ENCODE measurements around the gene OPTC.

Gene OPTC

DNA sequence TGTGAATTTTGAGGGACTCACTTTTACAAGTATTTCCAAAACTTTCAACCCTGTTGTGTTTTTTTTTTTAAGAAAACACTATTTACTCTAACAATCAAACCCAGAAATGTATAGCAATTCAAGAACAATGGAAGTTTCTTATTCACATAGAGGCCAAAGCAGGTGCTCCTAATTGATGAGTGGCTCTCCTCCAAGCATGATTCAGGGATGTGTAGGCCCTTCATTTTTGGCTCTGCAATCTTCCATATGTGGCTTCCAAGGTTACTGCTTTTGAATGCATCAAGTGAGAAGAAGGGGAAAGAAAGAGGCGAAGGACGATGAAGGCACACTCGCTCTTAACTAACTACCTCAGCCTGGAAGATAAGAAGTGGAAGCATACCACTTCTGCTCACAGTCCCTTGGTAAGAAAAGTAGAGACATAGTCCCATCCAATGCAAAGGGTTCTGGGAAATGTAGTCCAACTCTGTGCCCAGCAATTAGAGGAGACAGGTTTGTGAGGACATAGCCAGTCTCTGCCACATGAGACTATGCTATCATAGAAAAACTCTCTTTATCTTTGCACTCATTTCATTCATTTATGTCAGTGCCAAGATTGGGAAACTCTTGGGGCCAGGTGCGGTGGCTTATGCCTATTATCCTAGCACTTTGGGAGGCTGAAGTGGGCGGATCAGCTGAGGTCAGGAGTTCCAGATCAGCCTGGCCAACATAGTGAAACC lies 46.0 kb downstream of the OPTC start:
- DNase-seq = no peak

DNA sequence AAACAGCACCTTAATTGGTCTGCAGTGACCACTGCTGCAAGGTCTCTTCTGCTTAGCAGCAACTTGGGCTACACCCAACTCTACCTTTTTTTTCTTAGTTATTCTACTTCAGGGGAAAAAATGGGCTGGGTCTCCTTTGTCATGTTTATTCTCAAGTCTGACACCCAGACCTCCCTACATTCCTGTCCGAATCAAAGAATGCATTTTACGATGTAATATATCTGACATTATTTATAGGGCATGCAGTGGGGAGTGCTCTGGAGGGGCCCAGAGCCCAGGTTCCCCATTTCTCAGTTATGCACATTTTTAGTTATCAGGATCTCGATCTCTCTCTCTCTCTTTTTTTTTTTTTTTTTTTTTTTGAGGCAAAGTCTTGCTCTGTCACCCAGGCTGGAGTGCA lies 50.5 kb downstream of the OPTC start:
- DNase-seq = no peak

DNA sequence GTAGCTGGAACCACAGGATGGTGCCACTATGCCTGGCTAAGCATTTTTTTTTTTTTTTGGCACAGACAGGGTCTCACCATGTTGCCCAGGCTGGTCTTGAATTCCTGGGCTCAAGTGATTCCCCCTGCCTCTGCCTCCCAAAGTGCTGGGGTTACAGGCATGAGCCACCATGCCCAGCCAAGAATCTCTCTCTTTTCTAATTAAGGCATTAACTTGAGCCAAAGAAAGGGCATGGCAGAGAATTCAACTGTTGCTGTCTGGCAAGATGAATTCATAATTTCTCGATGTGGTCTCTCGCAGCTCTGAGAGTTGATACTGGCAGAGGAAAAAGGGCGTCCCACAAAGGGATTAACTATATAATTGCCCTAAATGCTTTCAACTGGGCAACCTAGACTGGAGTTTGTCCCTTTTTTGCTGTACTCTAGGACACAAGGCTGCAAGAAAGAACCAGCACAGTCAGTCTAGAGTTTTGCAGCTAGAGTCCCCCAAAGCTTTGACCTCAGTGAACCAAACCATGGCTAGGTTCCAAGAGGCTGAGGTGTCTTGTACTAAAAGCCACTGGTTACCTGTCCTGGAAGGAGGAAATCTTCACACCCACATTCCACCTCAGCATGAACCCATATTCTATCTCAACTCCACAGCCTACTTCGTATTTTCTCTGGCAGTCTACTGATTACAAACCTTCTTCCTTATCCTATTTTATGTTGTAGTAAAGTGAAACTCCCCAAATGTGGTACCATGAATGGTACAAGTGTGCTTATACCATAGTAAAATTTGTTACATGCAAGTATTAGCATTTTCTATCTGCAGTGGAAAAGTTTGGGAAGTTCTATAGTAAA lies 51.2 kb downstream of the OPTC start:
- DNase-seq = no peak

DNA sequence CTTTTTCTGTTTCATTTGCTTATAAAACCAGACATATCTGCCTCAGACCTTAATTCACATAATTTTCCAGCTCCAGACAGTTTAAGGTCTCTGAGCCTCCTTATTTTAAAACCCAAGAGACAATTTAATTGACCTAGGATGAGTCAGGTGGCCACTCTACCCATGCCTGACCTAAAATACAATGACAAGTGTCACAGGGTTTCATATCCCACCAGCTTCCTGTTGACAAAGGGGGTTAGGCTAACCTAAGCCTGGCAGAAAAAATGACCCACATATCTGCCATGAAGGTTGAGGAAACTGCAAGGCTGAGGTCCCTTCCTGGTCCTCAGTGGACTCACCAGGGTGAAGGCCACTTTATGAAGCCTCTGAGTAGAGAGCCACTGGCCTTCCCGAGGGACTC lies 52.3 kb downstream of the OPTC start:
- DNase-seq = no peak

DNA sequence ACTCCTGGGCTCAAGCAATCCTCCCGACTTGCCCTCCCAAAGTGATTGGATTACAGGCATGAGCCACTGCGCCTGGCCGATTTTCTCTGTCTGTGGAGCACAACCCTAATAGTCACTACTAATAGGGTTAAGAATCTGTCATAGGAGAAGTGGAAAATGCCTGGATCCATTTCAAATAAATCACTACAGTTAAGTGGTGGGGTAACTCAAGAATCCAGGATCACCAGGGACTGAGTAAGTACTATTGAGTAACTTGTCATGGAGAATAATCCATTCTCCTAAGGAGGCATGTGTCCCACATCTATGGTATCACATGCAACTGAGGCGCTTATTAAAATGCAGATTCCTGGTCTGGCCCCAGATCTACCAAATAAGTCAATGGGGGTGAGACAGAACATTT lies 53.2 kb downstream of the OPTC start:
- DNase-seq = no peak

DNA sequence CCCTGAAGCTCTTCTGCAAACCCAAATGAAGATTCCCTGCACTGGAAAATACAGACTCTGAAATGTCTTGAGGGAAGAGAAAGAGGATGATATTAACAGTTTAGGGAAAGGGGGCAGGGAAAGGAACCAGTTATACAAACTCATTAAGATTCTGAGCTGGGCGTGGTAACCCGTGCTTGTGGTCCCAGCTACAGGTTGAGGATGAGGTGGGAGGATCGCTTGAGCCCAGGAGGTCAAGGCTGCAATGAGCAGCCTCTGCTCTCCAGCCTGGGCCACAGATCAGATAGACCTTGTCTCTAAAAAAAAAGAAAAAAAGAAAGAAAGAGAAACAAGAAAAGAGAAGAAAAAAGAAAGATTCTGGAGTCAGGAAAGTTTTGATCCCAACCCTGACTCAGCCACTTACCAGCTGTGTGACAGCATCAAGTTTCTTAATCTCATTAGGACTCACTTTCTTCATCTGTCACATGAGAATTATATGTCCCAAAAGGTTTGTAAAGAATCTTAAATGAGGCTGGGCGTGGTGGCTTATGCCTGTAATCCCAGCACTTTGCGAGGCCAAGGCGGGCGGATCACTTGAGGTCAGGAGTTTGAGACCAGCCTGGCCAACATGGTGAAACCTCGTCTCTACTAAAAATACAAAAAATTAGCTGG lies 53.9 kb downstream of the OPTC start:
- DNase-seq = no peak

DNA sequence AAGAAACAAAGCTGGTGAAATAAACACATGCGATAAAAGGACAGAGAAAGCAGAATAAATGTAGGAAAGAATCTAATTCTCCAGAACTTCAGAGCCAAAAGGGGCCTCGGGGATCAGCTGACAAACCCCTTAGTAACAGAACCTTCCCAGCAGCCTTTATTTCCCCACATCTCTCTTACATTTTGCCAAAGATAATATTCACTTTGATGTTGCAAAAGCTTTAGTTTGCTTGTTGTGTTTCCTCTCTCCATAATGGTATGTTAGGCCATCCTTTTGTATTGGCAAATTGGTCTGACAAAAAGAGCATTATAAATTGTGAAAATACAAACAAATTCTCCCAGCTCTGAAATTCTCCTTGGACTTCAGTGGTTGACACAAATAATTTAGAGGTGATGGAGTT lies 54.9 kb downstream of the OPTC start:
- no peak for DNase-seq

DNA sequence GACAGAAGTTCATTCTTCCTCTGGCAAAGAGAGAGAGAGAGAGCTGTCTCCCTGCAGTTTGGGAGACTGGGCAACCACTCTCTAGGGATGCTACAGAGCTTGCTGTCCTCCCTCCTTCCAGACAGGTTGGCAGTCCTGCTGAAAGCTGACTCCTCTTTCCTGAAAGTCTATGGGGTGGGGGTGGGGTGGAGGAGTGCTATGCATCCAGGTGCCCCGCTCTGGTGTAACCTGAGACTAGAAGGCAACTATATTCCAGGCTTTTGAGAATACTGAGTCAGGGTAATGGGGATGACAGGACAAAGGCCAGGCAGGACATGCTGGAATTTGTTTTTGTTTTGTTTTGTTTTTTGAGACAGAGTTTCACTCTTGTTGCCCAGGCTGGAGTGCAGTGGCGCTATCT lies 55.4 kb downstream of the OPTC start:
- no peak for DNase-seq

DNA sequence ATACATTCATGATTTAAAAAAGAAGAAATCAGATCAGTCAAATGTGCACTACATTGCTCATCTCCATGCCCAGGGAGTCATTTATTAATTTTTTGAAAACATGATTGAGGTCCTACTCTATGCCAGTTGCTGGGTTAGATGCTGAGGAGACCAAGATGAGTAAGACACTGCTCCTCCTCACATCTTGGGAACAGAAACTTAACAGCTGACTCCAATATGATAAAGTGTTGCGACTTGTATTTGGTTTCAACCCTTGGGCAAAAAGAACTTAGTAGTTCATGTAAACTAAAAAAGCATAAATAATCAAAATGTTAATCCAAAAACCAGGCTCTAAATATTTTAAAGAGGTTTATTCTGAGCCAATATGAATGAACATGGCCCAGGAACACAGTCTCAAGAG lies 56.9 kb downstream of the OPTC start:
- DNase-seq = no peak

DNA sequence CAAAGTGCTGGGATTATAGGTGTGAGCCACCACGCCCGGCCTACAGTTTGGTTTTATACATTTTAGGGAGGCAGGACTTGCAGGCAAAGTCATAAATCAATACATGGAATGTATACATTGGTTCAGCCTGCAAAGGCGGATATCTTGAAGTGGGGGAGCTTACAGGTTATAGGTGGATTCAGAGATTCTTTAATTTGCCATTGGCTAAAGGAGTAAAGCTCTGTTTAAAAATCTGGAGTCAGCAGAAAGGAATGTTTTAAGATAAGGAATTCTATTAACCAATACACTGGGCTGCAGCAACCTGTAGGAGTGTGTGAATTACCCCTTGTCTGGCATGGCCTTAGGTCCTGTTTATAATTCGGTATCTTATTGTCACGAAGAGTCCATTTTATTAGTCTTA lies 57.6 kb downstream of the OPTC start:
- DNase-seq = no peak

DNA sequence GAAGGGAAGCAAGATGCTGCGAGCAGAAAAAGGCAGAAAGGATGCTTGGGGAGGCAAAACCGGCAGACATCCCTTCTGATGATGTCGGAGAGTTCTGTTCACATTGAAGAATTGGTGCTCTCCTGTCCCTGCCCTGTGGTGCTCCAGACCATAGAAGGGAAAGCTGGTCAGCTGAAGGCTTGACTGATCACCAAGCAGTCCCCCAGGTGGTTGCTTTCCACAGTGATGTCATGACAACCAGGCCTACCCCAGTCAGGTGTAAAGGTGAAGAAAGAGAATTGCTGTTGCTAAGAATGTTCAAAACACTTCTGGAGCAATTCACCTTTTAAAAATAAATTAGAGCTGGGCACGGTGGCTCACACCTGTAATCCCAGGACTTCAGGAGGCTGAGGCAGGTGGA lies 59.5 kb downstream of the OPTC start:
- DNase-seq = no peak

DNA sequence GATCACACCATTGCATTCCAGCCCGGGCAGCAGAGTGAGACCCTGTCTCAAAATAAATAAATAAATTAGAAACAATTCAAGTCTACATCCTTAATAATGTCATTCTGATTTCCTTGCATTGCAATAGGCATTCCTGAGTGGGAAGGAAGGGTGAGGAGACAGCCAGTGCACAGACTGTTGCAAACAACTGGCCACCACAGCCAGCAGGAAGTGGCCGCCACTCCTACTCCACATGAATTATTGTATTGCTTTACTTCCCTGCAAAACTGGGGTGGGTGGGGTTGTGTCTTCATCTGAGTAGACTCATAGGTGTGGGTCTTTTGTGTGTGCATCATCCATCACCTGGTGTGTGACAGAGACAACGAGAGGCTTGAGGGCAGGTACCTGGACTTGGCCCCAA lies 60.1 kb downstream of the OPTC start:
- DNase-seq = no peak

DNA sequence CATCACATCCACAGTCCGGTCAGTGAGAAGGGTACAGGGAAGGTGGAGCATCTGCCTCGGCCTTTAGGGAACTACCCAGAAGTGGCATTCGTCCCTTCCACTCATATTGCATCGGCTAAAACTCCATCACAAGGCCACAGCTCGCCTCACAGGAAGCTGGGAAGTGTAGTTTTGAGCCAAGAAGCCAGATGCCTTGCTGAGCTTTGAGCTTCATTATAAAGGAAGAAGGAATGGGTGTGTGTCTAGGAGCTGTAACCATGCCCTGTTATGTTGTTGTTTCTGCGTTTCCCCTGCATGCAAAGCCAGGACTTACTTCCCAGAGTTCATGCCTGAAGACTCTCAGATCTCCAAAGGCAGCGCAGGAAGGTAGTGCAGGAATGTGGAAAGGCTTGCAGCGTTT lies 61.1 kb downstream of the OPTC start:
- no peak for DNase-seq

DNA sequence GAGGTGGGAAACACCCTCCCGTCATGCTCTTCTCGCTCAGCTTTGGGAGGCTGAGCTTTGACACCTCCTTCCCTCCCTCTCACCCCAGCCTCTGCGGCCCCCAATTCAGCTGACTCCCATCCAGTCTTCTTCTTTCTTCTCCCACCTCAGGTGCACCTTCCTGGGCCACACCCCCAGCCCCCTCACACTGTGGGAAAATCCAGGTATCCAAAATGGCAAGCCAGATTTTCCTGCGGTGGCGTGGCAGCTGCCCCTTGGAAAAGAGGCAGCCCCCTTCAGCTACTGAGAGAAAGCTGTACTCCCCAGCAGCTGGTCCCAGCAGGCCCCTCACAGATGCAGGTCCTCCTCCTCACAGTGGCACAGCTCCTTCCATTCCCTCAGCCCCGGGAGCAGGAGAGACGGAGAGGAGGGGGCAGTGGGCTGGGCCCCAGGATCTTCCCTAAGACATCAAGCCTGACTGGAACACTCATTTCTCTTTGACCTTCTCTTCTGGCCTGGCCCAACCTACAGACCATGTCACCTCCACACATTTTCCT lies 61.6 kb downstream of the OPTC start:
- no peak for DNase-seq

DNA sequence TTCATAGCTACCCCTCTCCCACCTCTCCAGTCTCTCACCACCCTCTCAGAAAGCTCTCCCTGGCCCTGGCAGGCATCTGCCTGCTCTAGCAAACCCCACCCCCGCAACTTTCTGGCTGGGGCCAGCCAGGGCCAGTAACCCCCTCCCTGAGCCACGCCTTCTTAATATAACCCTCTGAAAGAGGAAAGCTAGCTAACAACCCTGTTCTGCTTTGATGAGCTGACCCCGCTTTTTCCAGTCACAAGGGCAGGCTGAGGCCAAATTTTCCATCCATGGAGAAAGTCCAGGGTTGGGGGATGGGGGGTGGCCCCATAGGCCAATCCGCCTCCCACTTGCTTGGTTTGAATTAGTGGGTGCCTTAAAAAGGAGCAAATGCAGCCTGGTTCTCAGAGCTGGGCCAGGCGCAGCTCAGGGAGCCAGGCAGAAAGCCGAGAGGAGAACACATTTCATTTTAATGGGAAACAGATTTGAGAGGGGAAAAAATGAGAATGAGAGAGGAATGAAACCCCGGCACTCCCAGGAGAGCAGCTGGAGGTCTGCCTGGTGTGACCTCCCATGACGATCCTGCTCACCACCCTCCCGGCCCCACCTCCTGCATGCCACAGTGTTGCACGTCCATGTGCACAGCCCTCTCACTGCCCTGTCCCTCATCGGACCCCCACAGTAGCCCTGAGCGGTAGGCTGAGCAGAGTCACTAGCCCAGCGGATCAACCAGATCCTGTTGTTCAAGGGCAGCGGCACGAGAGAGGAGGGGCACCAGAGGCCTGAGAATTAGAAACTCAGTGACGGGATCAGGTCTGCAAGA lies 62.3 kb downstream of the OPTC start:
- DNase-seq = no peak

DNA sequence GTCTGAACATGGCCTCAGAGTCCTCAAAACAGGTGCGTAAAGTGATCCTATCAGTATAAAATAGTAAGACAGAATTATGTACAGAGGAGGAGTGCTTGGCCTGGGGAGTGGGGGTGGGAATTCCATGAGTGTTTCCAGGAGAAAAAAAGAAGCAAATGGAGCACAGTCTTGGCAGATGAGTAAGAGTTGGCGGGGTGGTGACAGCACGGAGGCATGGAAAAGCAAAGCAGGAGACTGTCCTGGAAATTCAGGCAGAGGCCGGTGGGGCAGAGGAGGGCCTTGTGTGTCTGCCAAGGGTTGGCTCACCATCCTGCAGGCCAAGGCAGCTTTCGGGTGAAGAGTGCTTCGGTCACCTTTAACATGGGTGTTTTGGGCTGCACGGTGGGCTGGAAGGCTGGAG lies 63.4 kb downstream of the OPTC start:
- DNase-seq = no peak

DNA sequence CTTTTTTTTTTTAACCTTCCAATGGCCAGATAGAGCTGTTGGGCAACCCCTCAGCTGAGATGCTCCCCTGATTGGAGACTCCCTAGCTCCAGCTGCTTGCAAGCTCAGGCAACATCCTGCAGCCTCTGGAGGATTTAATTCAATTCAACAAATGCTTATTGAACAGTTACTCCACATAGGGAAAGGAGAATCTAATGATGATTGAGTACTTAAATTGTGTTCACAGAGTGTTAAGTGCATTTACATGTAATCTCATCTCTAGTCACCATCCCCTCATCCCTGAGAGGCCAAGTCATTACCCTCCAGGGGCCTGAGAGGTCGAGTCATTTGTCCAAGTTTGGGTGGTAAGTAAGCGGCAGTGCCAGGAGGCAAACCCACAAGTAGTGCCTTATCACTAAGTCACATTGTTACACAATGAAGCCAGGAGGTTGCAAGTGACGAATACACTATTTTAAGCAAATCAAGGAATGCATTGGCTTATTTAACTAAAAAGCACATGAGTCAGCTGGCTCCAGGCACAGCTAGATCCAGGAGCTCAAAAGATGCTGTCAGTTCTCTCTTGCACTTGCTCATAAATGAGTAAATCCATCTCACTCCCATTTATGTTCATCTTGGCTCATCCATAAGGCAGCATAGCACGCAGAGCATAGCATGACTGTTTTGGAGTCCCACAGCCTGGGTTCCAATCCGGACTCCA lies 64.3 kb downstream of the OPTC start:
- no peak for DNase-seq

Measured in T-helper 1 cell (primary cell).